Keratinocyte (primary cell): ENCODE data around the gene PAQR4. TPM values are rescaled to one million over a fixed set of nuclear protein-coding genes. Genes with fewer than 3 reads are reported as not detected.
A peak's percentile ranks its signal among the peaks of the same experiment; 100 is the strongest.

Experiments used
- DNase-seq: peaks from one replicate; pipeline ENCODE4 v3.0.0-alpha.2; 2011; ENCODE audit warnings: low read depth, missing footprints, low spot score
- FAIRE-seq: peaks from 2 replicates; lab custom pipeline; 2011; peaks lifted over from hg19 to GRCh38; lab: Jason Lieb, UNC
- H2AFZ ChIP-seq: 2 replicates; pipeline ENCODE4 v1.6.0; 2012; ENCODE audit warnings: low read length, control low read depth, inconsistent platforms; ENCODE audit not compliant: control insufficient read depth
- H3K27ac ChIP-seq: 2 replicates; pipeline ENCODE4 v1.5.1; 2011; ENCODE audit warnings: low read length; ENCODE audit not compliant: control insufficient read depth, insufficient read depth
- H3K27me3 ChIP-seq: 3 replicates; pipeline ENCODE4 v1.6.0; 2011; ENCODE audit warnings: low read length; ENCODE audit not compliant: control insufficient read depth, insufficient read depth; ENCODE audit errors: extremely low read depth
- H3K36me3 ChIP-seq, 2 experiments: 2 replicates in 1 of 2; 3 replicates in 1 of 2; pipeline ENCODE4 v1.5.1; 2011; ENCODE audit warnings: low read length in 2 of 2, mild to moderate bottlenecking in 1 of 2; ENCODE audit not compliant: control insufficient read depth in 2 of 2, insufficient read depth in 2 of 2; ENCODE audit errors: extremely low read depth in 1 of 2
- H3K4me1 ChIP-seq: 3 replicates; pipeline ENCODE4 v1.5.1; 2011; ENCODE audit warnings: low read length; ENCODE audit not compliant: control insufficient read depth, insufficient read depth; ENCODE audit errors: extremely low read depth
- H3K4me2 ChIP-seq: 3 replicates; pipeline ENCODE4 v1.6.0; 2011; ENCODE audit warnings: low read depth, low read length; ENCODE audit not compliant: control insufficient read depth, insufficient read depth; ENCODE audit errors: extremely low read depth
- H3K4me3 ChIP-seq, 3 experiments: fragments of 200-600 bp in 1 of 3; sonication (generic) in 1 of 3; 2 replicates in 2 of 3; 3 replicates in 1 of 3; pipeline ENCODE4 v1.5.1; 2011 to 2016; ENCODE audit warnings: low read length in 3 of 3, mild to moderate bottlenecking in 3 of 3, control low read depth in 2 of 3, inconsistent platforms in 1 of 3, low read depth in 1 of 3, mixed read lengths in 1 of 3, mixed run types in 1 of 3, moderate library complexity in 1 of 3; ENCODE audit not compliant: control insufficient read depth in 2 of 3, insufficient read depth in 2 of 3; ENCODE audit errors: extremely low read depth in 1 of 3
- H3K79me2 ChIP-seq: 2 replicates; pipeline ENCODE4 v1.6.0; 2012; ENCODE audit warnings: low read length; ENCODE audit not compliant: control insufficient read depth, insufficient read depth
- H3K9ac ChIP-seq: 3 replicates; pipeline ENCODE4 v1.6.0; 2011; ENCODE audit warnings: low read length; ENCODE audit not compliant: control insufficient read depth, insufficient read depth; ENCODE audit errors: extremely low read depth
- H3K9me1 ChIP-seq: 3 replicates; pipeline ENCODE4 v1.6.0; 2011; ENCODE audit warnings: low read length; ENCODE audit not compliant: control insufficient read depth, insufficient read depth; ENCODE audit errors: extremely low read depth
- H3K9me3 ChIP-seq: 2 replicates; pipeline ENCODE4 v1.5.1; 2012; ENCODE audit warnings: low read depth, low read length; ENCODE audit not compliant: control insufficient read depth
- H4K20me1 ChIP-seq: 3 replicates; pipeline ENCODE4 v1.6.0; 2011; ENCODE audit warnings: low read length; ENCODE audit not compliant: control insufficient read depth, insufficient read depth; ENCODE audit errors: extremely low read depth
- EZH2 ChIP-seq: IDR thresholded peaks from one replicate; pipeline ENCODE4 v1.6.1; 2012; ENCODE audit warnings: inconsistent platforms, mild to moderate bottlenecking, low read length, moderate library complexity
- dilution Hi-C: fragments of 300-500 bp; cut with MboI; formaldehyde crosslinking; loops from one replicate; pipeline ENCODE4 v1.7.0; 2020; ENCODE audit warnings: low sequenced_read_pairs; ENCODE audit not compliant: extremely low pct_ligation_motif_present
- polyA plus RNA-seq, 5 experiments: library from polyadenylated mRNA; depleted of rRNA in 3 of 5; stranded (reverse) in 3 of 5; stranded (forward) in 1 of 5; unstranded in 1 of 5; fragments of >200 nt; gene quantifications; 1 replicate in 1 of 5; 2 replicates in 3 of 5; 3 replicates in 1 of 5; pipeline versions ENCODE4 v1.2.1 to v1.2.3, GENCODE V29; 2011 to 2012; ENCODE audit warnings: missing spikeins in 2 of 5, low read depth in 1 of 5, low replicate concordance in 1 of 5
- TF ChIP-seq, protein P1 (sequence below), 3 experiments: IDR thresholded peaks in 1 of 3; conservative IDR thresholded peaks in 1 of 3; optimal IDR thresholded peaks in 1 of 3; 2 replicates in 2 of 3; 3 replicates in 1 of 3; pipeline versions ENCODE3 to v1.5.1; 2011; ENCODE audit warnings: low read length in 3 of 3, mild to moderate bottlenecking in 3 of 3, moderate library complexity in 2 of 3, control low read depth in 1 of 3, inconsistent platforms in 1 of 3; ENCODE audit not compliant: insufficient read depth in 2 of 3; ENCODE audit errors: extremely low read depth in 1 of 3

The PAQR4 gene
- polyA plus RNA-seq, 1 donor (not counting 4 experiments of a cell fraction or from before 2014, with no cell fraction given), result 16.8 TPM

- Histone ChIP-seq H3K9ac (peak overlapping the region; percentile 56), H3K79me2 (no peaks in the 10 kb centered on the region), H3K27ac (peak overlapping the region; percentile 29), H2AFZ (no peak overlapping the region), H3K9me1 (no peaks in the 10 kb centered on the region), H3K4me3 (peak overlapping the region; percentile 59 to 78 (median 75)), H3K36me3 (no peaks in the 10 kb centered on the region), H3K9me3 (no peaks in the 10 kb centered on the region), H3K4me2 (peak overlapping the region; percentile 88), H4K20me1 (no peaks in the 10 kb centered on the region), H3K27me3 (no peaks in the 10 kb centered on the region), H3K4me1 (peaks cover 22% of the 10 kb centered on the region)
- DNase-seq, result no peak
- FAIRE-seq, result no peak
- dilution Hi-C loops, result no loop called here
- TF ChIP-seq EZH2, result no peak
- TF ChIP-seq, protein P1, sequence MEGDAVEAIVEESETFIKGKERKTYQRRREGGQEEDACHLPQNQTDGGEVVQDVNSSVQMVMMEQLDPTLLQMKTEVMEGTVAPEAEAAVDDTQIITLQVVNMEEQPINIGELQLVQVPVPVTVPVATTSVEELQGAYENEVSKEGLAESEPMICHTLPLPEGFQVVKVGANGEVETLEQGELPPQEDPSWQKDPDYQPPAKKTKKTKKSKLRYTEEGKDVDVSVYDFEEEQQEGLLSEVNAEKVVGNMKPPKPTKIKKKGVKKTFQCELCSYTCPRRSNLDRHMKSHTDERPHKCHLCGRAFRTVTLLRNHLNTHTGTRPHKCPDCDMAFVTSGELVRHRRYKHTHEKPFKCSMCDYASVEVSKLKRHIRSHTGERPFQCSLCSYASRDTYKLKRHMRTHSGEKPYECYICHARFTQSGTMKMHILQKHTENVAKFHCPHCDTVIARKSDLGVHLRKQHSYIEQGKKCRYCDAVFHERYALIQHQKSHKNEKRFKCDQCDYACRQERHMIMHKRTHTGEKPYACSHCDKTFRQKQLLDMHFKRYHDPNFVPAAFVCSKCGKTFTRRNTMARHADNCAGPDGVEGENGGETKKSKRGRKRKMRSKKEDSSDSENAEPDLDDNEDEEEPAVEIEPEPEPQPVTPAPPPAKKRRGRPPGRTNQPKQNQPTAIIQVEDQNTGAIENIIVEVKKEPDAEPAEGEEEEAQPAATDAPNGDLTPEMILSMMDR (optimal IDR thresholded peaks at IDR 0.05 in 1 of 3, IDR thresholded peaks at IDR 0.05 in 1 of 3, conservative IDR thresholded peaks at IDR 0.05 in 1 of 3; ENCODE audit: extremely low read depth in 1 of 3, insufficient read depth in 2 of 3, low read length in 3 of 3), result no peak
These were observed 6.0 kb upstream of the PAQR4 start for GRCh38 chr16:2963074-2963722.

- Histone ChIP-seq H3K4me1 (peaks cover 28% of the 10 kb centered on the region), H2AFZ (peak within 1 kb of the TSS; percentile 44), H3K4me2 (peak within 1 kb of the TSS; percentile 88), H3K9me3 (no peaks in the 10 kb centered on the region), H3K9ac (peak within 1 kb of the TSS; percentile 56), H3K27me3 (no peaks in the 10 kb centered on the region), H4K20me1 (no peaks in the 10 kb centered on the region), H3K79me2 (no peaks in the 10 kb centered on the region), H3K36me3 (no peaks in the 10 kb centered on the region), H3K9me1 (no peaks in the 10 kb centered on the region), H3K4me3 (peak within 1 kb of the TSS; percentile 59 to 78 (median 75)), H3K27ac (peak within 1 kb of the TSS; percentile 29)
- TF ChIP-seq EZH2, result no peak
- TF ChIP-seq, protein P1 (optimal IDR thresholded peaks at IDR 0.05 in 1 of 3, IDR thresholded peaks at IDR 0.05 in 1 of 3, conservative IDR thresholded peaks at IDR 0.05 in 1 of 3; ENCODE audit: extremely low read depth in 1 of 3, insufficient read depth in 2 of 3, low read length in 3 of 3), result no peak
- DNase-seq (no peak), FAIRE-seq (no peak)
- dilution Hi-C loops, result no loop called here
These were observed 5.2 kb upstream of the PAQR4 start, which contains the start of gene KREMEN2 for GRCh38 chr16:2963723-2964474. Gene KREMEN2, plus strand, starts transcription at chr16:2964275. Its CDS starts 246 bp downstream, at chr16:2964521.
